Prostate gland (tissue), 2 donors: ENCODE results near the gene KCNQ1.

ENCODE experiments used
- CTCF ChIP-seq, 4 experiments: fragments of 200-600 bp in 2 of 4; fragments of 450-650 bp in 2 of 4; sonication (generic) in 2 of 4; IDR thresholded peaks; 1 replicate in 3 of 4; 2 replicates in 1 of 4; pipeline ENCODE4 v1.5.1; 2016 to 2019; ENCODE audit warnings: antibody characterized with exemption in 4 of 4, mild to moderate bottlenecking in 2 of 4, moderate library complexity in 2 of 4
- POLR2A ChIP-seq: fragments of 450-650 bp; IDR thresholded peaks from one replicate; pipeline ENCODE4 v1.6.1; 2016; ENCODE audit warnings: antibody characterized with exemption, mild to moderate bottlenecking
- POLR2AphosphoS5 ChIP-seq: sonication (generic); formaldehyde crosslinking; IDR thresholded peaks from one replicate; pipeline ENCODE4 v1.6.1; 2017; ENCODE audit warnings: antibody characterized with exemption

GRCh38 chr11:2621894-2622293 lies 177.1 kb downstream of the KCNQ1 start:
- TF ChIP-seq CTCF (IDR thresholded peaks at IDR 0.05) (no peak), POLR2A (no peak), POLR2AphosphoS5 (no peak)
